LNCAP (cell line): ENCODE data around the gene ASTN1.

Experiments
- TF ChIP-seq, protein P1 (sequence below): fragments of 450-650 bp; IDR thresholded peaks from 2 replicates; pipeline ENCODE4 v1.5.1; 2017; ENCODE audit warnings: mild to moderate bottlenecking

ASTN1 gene

DNA sequence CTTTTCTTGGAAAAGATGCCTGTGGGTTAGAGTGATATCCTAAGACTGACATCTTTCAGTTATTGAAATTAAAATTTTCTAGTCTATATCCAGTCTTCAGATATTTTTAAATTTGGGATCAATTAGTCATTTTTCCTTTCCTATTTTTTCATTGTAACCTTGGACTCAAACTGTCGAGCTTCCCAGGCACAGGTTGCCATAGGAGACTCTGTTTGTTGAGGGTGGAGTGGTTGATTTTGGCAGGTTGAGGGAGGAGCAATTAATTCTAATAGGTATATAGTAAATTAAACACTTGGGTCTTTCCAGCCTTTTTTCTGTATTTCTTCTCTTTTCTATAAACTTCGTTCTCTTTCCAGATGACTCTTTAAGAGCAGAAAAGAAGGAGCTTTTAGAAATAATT lies 326.8 kb downstream of the ASTN1 start:
- TF ChIP-seq, protein P1, sequence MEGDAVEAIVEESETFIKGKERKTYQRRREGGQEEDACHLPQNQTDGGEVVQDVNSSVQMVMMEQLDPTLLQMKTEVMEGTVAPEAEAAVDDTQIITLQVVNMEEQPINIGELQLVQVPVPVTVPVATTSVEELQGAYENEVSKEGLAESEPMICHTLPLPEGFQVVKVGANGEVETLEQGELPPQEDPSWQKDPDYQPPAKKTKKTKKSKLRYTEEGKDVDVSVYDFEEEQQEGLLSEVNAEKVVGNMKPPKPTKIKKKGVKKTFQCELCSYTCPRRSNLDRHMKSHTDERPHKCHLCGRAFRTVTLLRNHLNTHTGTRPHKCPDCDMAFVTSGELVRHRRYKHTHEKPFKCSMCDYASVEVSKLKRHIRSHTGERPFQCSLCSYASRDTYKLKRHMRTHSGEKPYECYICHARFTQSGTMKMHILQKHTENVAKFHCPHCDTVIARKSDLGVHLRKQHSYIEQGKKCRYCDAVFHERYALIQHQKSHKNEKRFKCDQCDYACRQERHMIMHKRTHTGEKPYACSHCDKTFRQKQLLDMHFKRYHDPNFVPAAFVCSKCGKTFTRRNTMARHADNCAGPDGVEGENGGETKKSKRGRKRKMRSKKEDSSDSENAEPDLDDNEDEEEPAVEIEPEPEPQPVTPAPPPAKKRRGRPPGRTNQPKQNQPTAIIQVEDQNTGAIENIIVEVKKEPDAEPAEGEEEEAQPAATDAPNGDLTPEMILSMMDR = no peak

DNA sequence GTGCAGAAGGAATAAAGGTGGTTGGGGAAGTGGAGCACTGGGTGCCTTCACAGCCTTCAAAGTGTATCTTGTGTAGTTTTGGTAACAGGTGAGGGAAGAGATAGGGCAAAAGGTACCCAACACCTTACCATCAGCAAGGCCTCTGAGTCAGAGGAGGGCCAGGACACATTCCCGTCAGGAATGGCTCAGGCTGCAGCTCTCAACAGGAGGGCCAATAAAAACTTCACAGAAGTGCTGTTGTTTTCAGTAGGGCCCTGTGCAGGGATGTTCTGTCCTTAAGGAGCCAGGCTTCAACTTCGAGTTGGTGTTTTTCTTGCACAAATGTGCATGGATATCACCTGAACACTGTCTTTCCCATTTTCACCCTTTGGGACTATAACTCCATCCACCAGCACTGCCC lies 333.4 kb downstream of the ASTN1 start:
- TF ChIP-seq, protein P1 = no peak

DNA sequence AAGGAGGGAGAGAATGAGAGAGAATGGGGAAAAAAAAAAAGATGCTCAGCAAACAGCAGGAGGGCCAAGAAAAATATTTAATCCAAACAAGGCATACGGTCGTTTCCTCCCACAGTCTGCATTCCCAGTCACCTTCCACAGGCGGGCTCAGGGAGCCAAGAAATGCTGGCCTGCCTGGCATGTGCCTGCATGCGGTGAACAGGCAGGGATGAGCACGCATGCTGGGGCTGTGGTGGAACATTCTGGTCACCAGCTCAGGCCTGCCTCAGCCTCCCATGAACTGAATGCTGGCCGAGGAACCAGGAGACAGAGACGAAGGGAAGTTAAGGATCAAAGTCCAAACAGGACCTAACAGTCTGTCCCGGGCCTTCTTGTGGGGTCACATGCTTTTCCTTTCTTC lies 335.3 kb downstream of the ASTN1 start:
- TF ChIP-seq, protein P1 = no peak

DNA sequence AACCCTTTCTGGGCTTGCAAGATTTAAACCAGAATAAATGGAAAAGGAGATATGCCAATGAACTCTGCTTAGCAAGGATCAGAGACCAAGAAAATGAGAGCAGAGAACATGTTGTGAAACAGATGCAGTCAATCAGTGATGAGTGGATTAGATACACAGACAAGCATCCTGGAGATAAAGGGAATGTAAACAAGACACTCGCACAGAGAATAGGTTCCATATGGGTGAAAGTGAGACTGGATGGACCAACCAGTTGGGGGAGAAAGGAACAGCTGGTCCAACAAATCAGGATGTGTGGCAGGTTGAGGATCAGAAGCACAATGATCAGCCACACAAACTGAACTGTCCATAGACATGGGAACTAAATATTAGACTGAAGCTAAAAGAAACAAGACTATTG lies 338.2 kb downstream of the ASTN1 start:
- TF ChIP-seq, protein P1 = no peak

DNA sequence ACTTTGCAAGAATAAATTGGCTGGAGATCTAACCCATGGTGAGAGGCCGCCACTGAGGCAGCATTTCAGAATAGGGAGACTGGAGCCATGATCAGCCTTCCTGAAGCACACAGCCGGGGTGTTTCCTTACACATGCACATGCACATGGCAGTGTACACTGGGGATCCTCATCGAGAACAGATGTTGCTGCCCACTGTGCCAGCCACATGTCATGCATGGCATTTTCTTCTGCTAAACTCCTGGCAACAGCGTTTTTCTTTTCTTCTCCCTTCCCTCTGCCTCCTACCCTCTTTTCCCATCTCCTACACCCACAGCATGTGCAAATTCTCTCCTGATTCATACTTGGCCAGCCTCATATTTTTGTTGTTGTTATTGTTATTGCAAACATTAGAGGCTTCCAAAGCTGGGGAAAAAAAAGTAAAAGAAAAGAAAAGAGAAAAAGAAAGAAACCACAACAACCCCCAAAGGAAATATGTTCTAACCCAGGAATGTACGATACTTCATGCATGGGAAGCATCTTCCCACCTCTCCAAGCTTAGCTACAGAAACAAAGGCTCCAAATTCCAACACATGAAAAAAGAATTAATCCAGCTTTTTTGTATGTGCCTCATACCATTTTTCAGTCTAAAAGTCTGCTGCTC lies 344.0 kb downstream of the ASTN1 start:
- TF ChIP-seq, protein P1 = no peak

DNA sequence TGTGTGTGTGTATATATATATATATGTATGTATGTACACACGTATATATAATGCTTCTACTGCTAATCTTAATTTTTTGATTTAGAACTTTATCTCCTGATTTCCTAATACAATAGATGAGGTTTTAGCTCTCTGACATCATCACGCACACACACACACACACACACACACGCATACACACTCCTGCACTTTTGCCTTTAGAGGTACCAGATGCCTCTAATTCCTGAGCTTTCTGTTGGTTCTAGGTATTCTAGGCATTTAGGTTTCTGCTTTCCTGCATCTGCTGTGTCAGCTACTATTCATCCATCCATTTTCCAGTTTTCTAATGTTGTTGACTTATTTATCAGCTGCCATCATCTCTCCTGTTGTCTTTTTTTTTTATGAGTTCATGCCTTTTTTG lies 348.3 kb downstream of the ASTN1 start:
- TF ChIP-seq, protein P1 = no peak

DNA sequence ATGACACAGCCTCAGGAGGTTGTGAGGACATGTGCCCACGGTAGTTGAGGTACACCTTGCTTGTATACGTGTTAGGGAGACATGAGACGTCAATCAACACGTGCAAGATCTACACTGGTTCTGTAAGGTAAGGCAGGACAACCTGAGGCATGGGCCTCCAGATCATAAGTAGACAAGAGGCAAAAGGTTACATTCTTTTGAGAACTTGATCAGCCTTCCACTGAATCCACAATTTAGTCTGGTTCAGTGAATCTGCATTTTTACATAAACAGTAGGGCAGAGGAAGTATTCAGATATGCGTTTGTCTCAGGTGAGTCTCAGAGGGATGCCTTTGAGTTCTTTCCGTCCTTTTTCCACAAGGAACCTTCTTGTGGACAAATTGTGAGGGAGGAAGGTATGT lies 348.9 kb downstream of the ASTN1 start:
- TF ChIP-seq, protein P1 = no peak
